Thyroid gland (tissue), 4 donors: ENCODE results near the gene ITCH. TPM values are rescaled to one million over a fixed set of nuclear protein-coding genes. Genes with fewer than 3 reads are reported as not detected.

Source experiments
- DNase-seq, 2 donors: peaks; one replicate each; pipeline ENCODE4 v3.0.0-alpha.2; 2019
- H3K27ac ChIP-seq, 3 donors: fragments of 200-600 bp; sonication (generic); 1 replicate in 2 of 3; 2 replicates in 1 of 3; pipeline ENCODE4 v1.5.1; 2016 to 2019; ENCODE audit warnings: mild to moderate bottlenecking in 1 of 3, moderate library complexity in 1 of 3
- H3K27me3 ChIP-seq: fragments of 200-600 bp; sonication (generic); one replicate; pipeline ENCODE4 v1.5.1; 2019
- H3K36me3 ChIP-seq, 2 donors: fragments of 200-600 bp; sonication (generic); one replicate each; pipeline ENCODE4 v1.5.1; 2016 to 2019
- H3K4me1 ChIP-seq, 2 donors: fragments of 200-600 bp; sonication (generic); one replicate each; pipeline ENCODE4 v1.5.1; 2017 to 2019
- H3K4me3 ChIP-seq, 3 donors: fragments of 200-600 bp; sonication (generic); replicated peaks in 1 of 3; 1 replicate in 2 of 3; 2 replicates in 1 of 3; pipeline ENCODE4 v1.5.1; 2016; ENCODE audit warnings: mild to moderate bottlenecking in 1 of 3
- H3K9me3 ChIP-seq: fragments of 200-600 bp; sonication (generic); one replicate; pipeline ENCODE4 v1.5.1; 2017
- POLR2A ChIP-seq, 2 donors: fragments of 450-650 bp; IDR thresholded peaks; one replicate each; pipeline ENCODE4 v1.6.1; 2017; ENCODE audit warnings: antibody characterized with exemption in 2 of 2, mild to moderate bottlenecking in 2 of 2, moderate library complexity in 1 of 2
- WGBS, 2 donors: methylation state at CpG; one replicate each; pipeline ENCODE4 v1.1.5; 2017; 5-methylcytosine and 5-hydroxymethylcytosine counted together
- intact Hi-C: fragments of 100-400 bp; cut with DNase I; formaldehyde crosslinking; loops from one replicate; pipeline ENCODE4 v1.15.1; 2023
- total RNA-seq, 4 donors: library from RNA; depleted of rRNA; stranded (reverse); fragments of >200 nt; gene quantifications; one replicate each; pipeline ENCODE4 v1.2.3, GENCODE V29; 2016
- TF ChIP-seq, protein P1 (sequence below), 6 experiments: fragments of 200-600 bp in 3 of 6; fragments of 450-650 bp in 3 of 6; sonication (generic) in 3 of 6; IDR thresholded peaks; one replicate each; pipeline ENCODE4 v1.5.1; 2016 to 2019; ENCODE audit warnings: antibody characterized with exemption in 6 of 6, mild to moderate bottlenecking in 2 of 6, inconsistent platforms in 1 of 6, moderate library complexity in 1 of 6

Gene ITCH
- total RNA-seq, 4 donors from 2014 or later, result 67.5 to 120 (median 75.5) TPM

DNA sequence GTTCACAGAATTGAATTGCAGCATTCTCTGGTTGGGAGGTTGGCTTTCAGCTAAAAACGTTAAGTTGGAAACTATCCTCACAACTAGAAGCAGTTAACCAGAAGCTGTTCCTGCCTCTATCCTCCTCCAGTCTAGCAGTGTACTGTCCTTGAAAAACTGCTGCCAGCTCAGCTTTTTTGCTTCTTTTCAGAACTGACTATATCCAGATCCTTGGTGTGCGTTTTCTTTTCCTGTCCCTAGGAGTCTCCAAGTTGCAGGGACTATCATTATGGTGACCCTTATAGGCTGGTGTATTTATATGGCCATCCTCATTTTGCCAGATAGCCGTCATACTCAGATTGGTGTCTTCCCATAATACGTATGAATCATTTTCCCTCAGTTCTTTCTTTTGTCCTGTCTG is 5.5 kb downstream of the ITCH start:
- Histone ChIP-seq H3K9me3 (no peaks in the 10 kb centered on the region), H3K4me1 (peaks cover 31 to 43% of the 10 kb centered on the region in 2 donors), H3K27ac (no peak overlapping the region), H3K36me3 (peaks cover 11 to 15% of the 10 kb centered on the region in 2 donors), H3K4me3 (no peak overlapping the region), H3K27me3 (no peaks in the 10 kb centered on the region)
- intact Hi-C loops, result no loop called here
- WGBS, 2 donors, result 65 to 76% methylated on average over 4 of the region's 4 CpGs
- TF ChIP-seq, protein P1, sequence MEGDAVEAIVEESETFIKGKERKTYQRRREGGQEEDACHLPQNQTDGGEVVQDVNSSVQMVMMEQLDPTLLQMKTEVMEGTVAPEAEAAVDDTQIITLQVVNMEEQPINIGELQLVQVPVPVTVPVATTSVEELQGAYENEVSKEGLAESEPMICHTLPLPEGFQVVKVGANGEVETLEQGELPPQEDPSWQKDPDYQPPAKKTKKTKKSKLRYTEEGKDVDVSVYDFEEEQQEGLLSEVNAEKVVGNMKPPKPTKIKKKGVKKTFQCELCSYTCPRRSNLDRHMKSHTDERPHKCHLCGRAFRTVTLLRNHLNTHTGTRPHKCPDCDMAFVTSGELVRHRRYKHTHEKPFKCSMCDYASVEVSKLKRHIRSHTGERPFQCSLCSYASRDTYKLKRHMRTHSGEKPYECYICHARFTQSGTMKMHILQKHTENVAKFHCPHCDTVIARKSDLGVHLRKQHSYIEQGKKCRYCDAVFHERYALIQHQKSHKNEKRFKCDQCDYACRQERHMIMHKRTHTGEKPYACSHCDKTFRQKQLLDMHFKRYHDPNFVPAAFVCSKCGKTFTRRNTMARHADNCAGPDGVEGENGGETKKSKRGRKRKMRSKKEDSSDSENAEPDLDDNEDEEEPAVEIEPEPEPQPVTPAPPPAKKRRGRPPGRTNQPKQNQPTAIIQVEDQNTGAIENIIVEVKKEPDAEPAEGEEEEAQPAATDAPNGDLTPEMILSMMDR (IDR thresholded peaks at IDR 0.05), result no peak
- no peak for TF ChIP-seq POLR2A (IDR thresholded peaks at IDR 0.05)
- no peak for DNase-seq

DNA sequence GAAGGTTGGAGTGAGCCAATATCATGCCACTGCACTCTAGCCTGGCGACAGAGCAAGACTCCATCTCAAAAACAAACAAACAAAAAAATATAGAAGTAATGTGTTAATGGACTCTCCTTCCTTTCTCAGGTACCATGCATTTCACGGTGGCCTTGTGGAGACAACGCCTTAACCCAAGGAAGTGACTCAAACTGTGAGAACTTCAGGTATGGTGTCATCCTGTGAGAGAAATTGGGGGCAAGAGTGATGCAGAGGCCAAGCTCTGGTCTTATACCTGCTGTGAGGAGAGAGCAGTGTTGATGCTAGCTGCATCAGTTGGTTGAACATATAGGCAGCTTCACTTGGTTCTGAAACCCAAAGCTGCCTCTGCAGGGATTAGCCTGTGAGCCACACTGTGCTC is 6.2 kb downstream of the ITCH start:
- 62 to 72% methylated on average over 3 of the region's 3 CpGs for whole genome bisulfite sequencing, 2 donors
- intact Hi-C loops, result no loop called here
- peaks cover 29 to 42% of the 10 kb centered on the region in 2 donors for H3K4me1 ChIP-seq
- H3K4me3 ChIP-seq, result no peak overlapping the region
- H3K9me3 ChIP-seq, result no peaks in the 10 kb centered on the region
- H3K27ac ChIP-seq, result no peak overlapping the region
- no peaks in the 10 kb centered on the region for H3K27me3 ChIP-seq
- TF ChIP-seq, protein P1 (IDR thresholded peaks at IDR 0.05), result no peak
- no peak for TF ChIP-seq POLR2A (IDR thresholded peaks at IDR 0.05)
- H3K36me3 ChIP-seq, result peaks cover 11 to 15% of the 10 kb centered on the region in 2 donors
- no peak for DNase-seq

DNA sequence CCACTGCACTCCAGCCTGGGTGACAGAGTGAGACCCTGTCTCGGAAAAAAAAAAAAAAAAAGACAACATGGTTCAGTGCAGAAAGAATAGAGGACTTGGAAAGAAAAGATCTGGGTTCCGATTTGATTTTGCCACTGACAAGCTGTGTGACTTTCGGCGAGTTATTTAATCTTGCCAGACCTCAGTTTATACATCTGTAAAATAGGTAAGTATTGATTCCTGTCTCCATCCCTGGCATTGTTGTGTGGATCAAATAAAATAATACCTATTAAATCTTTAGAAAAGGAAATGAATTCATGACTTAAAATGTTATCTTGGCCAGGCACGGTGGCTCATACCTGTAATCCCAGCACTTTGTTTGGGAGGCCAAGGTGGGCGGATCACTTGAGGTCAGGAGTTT is 7.0 kb downstream of the ITCH start:
- TF ChIP-seq, protein P1 (IDR thresholded peaks at IDR 0.05), result no peak
- no peak for TF ChIP-seq POLR2A (IDR thresholded peaks at IDR 0.05)
- WGBS, 2 donors, result 96 to 98% methylated on average over 6 of the region's 6 CpGs
- intact Hi-C loops, result no loop called here

DNA sequence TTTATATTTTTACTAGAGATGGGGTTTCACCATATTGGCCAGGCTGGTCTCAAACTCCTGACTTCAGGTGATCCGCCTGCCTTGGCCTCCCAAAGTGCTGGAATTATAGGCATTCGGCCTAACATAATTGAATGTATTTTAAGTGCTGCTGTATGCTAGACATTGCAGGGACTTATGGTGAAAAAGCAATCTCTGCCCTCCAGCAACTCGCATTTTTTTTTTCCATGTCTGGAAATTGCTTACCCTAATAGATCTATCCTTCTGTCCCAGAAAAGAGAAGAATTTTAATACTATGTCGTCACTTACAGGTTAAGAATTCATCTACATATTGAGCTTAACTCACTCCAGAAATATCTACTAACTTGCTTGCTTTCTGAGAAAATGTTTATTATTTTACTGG is 10.4 kb downstream of the ITCH start:
- intact Hi-C loops, result no loop called here
- H3K36me3 ChIP-seq, result peaks cover 11 to 15% of the 10 kb centered on the region in 2 donors
- TF ChIP-seq, protein P1 (IDR thresholded peaks at IDR 0.05), result no peak
- TF ChIP-seq POLR2A (IDR thresholded peaks at IDR 0.05), result no peak
- DNase-seq, result no peak
- H3K27ac ChIP-seq, result no peak overlapping the region
- no peaks in the 10 kb centered on the region for H3K27me3 ChIP-seq
- H3K9me3 ChIP-seq, result no peaks in the 10 kb centered on the region
- WGBS, 2 donors, result 80 to 82% methylated on average over 4 of the region's 4 CpGs
- peaks cover 3 to 14% of the 10 kb centered on the region in 2 donors for H3K4me1 ChIP-seq
- H3K4me3 ChIP-seq, result no peak overlapping the region

More for the DNA sequence above, 7.0 kb downstream of the ITCH start:
- DNase-seq, result no peak
- Histone ChIP-seq H3K36me3 (peaks cover 11 to 15% of the 10 kb centered on the region in 2 donors), H3K27me3 (no peaks in the 10 kb centered on the region), H3K4me3 (no peak overlapping the region), H3K27ac (no peak overlapping the region), H3K9me3 (no peaks in the 10 kb centered on the region), H3K4me1 (peaks cover 27 to 35% of the 10 kb centered on the region in 2 donors)

DNA sequence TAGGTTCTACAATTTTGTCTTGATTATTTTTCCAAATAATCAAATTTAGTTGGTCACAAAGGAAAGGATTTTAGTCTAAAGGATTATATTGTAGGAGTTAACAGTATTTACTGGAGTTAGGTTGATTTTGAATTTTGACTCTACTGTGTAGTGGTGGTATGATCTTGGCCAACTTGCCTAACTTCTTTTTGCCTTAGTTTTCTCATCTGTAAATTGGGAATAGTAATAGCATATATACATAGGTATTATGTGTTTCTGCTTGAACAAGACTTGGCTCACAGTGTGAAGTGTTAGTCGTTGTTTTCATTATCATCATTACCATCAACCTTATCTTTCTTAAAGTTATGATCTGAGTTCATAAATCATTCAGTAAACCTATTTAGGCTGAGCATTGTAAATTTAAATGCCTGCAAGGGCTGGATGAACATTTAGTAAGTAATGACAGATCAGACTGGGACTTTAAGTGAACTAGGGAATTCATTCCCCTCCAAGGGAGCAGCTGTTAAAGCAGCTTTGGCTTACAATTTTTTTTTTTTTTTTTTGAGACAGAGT is 11.2 kb downstream of the ITCH start:
- intact Hi-C loops, result no loop called here
- WGBS, 2 donors, result 80 to 85% methylated on average over 1 of the region's 1 CpG
- Histone ChIP-seq H3K4me1 (peaks cover 0 to 20% of the 10 kb centered on the region in 2 donors), H3K4me3 (no peak overlapping the region), H3K9me3 (no peaks in the 10 kb centered on the region), H3K27me3 (no peaks in the 10 kb centered on the region), H3K27ac (no peak overlapping the region), H3K36me3 (peaks cover 11 to 14% of the 10 kb centered on the region in 2 donors)
- DNase-seq, result no peak
- TF ChIP-seq POLR2A (IDR thresholded peaks at IDR 0.05), result no peak
- TF ChIP-seq, protein P1 (IDR thresholded peaks at IDR 0.05), result no peak
